GM23338 (cell line): ENCODE results near the gene ELFN1. TPM values are rescaled to one million over a fixed set of nuclear protein-coding genes. Genes with fewer than 3 reads are reported as not detected.

Experiments
- ATAC-seq: fragments of 200-7000 bp; cut with Tn5 transposase; 3 replicates; pipeline ENCODE4 v1.9.1; 2020
- DNase-seq: peaks from one replicate; pipeline ENCODE4 v3.0.0-alpha.2; 2015; ENCODE audit warnings: low spot score
- H2AFZ ChIP-seq: fragments of 200-600 bp; sonication (generic); 2 replicates; pipeline ENCODE4 v1.8.0; 2016; ENCODE audit warnings: antibody characterized with exemption, mild to moderate bottlenecking, moderate library complexity
- H3F3A ChIP-seq: fragments of 200-600 bp; sonication (generic); replicated peaks from 2 replicates; pipeline ENCODE4 v1.8.0; 2017; ENCODE audit warnings: antibody characterized with exemption, mixed run types, low read depth
- H3K27ac ChIP-seq: fragments of 200-600 bp; sonication (generic); 2 replicates; pipeline ENCODE4 v1.6.1; 2016; ENCODE audit warnings: low read depth
- H3K27me3 ChIP-seq: fragments of 200-600 bp; sonication (generic); 2 replicates; pipeline ENCODE4 v1.8.0; 2016; ENCODE audit warnings: mild to moderate bottlenecking, mixed run types, moderate library complexity; ENCODE audit not compliant: insufficient read depth
- H3K36me3 ChIP-seq: fragments of 200-600 bp; sonication (generic); 2 replicates; pipeline ENCODE4 v1.8.0; 2016; ENCODE audit warnings: mild to moderate bottlenecking; ENCODE audit not compliant: insufficient read depth
- H3K4me1 ChIP-seq: fragments of 200-600 bp; sonication (generic); 2 replicates; pipeline ENCODE4 v1.8.0; 2016; ENCODE audit warnings: mild to moderate bottlenecking, moderate library complexity; ENCODE audit not compliant: insufficient read depth
- H3K4me2 ChIP-seq: fragments of 200-600 bp; sonication (generic); 2 replicates; pipeline ENCODE4 v1.7.1; 2017; ENCODE audit warnings: mixed run types
- H3K4me3 ChIP-seq: fragments of 200-600 bp; sonication (generic); 2 replicates; pipeline ENCODE4 v1.6.1; 2016; ENCODE audit warnings: mixed run types
- H3K79me2 ChIP-seq: fragments of 200-600 bp; sonication (generic); replicated peaks from 2 replicates; pipeline ENCODE4 v1.8.0; 2017; ENCODE audit warnings: mild to moderate bottlenecking; ENCODE audit not compliant: insufficient read depth
- H3K9me2 ChIP-seq: fragments of 200-600 bp; sonication (generic); 2 replicates; pipeline ENCODE4 v1.8.0; 2017; ENCODE audit not compliant: insufficient read depth
- H4K20me1 ChIP-seq: fragments of 200-600 bp; sonication (generic); replicated peaks from 2 replicates; pipeline ENCODE4 v1.8.0; 2017; ENCODE audit warnings: mild to moderate bottlenecking; ENCODE audit not compliant: insufficient read depth
- H3K27ac Mint-ChIP-seq: 2 replicates; pipeline ENCODE4 v1.8.0; 2020; ENCODE audit warnings: inconsistent platforms, mild to moderate bottlenecking, moderate library complexity, mixed read lengths
- H3K27me3 Mint-ChIP-seq: 3 replicates; pipeline ENCODE4 v1.8.0; 2022; ENCODE audit warnings: low read depth, mild to moderate bottlenecking, moderate library complexity, mixed read lengths, inconsistent platforms; ENCODE audit not compliant: insufficient read depth, poor library complexity
- H3K36me3 Mint-ChIP-seq: 3 replicates; pipeline ENCODE4 v1.8.0; 2021; ENCODE audit warnings: low read depth, mild to moderate bottlenecking, inconsistent platforms, moderate library complexity, mixed read lengths
- H3K4me1 Mint-ChIP-seq: 3 replicates; pipeline ENCODE4 v1.8.0; 2020; ENCODE audit warnings: mild to moderate bottlenecking, inconsistent platforms, mixed read lengths
- H3K4me3 Mint-ChIP-seq: 3 replicates; pipeline ENCODE4 v1.8.0; 2021; ENCODE audit warnings: moderate library complexity, mild to moderate bottlenecking, inconsistent platforms, mixed read lengths
- H3K9me3 Mint-ChIP-seq: 3 replicates; pipeline ENCODE4 v1.8.0; 2020; ENCODE audit warnings: moderate library complexity, mild to moderate bottlenecking, inconsistent platforms, mixed read lengths
- CREB1 ChIP-seq: fragments of 250-450 bp; sonication (Bioruptor Pico); IDR thresholded peaks from 2 replicates; pipeline ENCODE4 v1.5.0; 2020; ENCODE audit warnings: low read depth, mild to moderate bottlenecking, moderate library complexity
- CTCF ChIP-seq, 2 experiments: fragments of 200-600 bp in 1 of 2; sonication (generic) in 1 of 2; conservative IDR thresholded peaks; 2 replicates each; pipeline versions ENCODE4 v1.5.1 to v1.6.1; 2016 to 2017; ENCODE audit warnings: antibody characterized with exemption in 2 of 2, low read depth in 2 of 2, mild to moderate bottlenecking in 2 of 2, moderate library complexity in 1 of 2
- EZH2 ChIP-seq: fragments of 200-600 bp; sonication (generic); IDR thresholded peaks from one replicate; pipeline ENCODE4 v1.8.0; 2017; ENCODE audit warnings: antibody characterized with exemption, mild to moderate bottlenecking, low read depth; ENCODE audit not compliant: unreplicated experiment
- EZH2phosphoT487 ChIP-seq: fragments of 200-600 bp; sonication (generic); IDR thresholded peaks from one replicate; pipeline ENCODE4 v1.8.1; 2018; ENCODE audit warnings: antibody characterized with exemption; ENCODE audit not compliant: unreplicated experiment
- JUNB ChIP-seq: IDR thresholded peaks from one replicate; pipeline ENCODE4 v1.6.1; 2016; ENCODE audit warnings: antibody characterized with exemption; ENCODE audit not compliant: unreplicated experiment
- NANOG ChIP-seq: IDR thresholded peaks from 2 replicates; pipeline ENCODE4 v1.6.1; 2016; ENCODE audit warnings: antibody characterized with exemption, borderline replicate concordance
- POLR2AphosphoS5 ChIP-seq: IDR thresholded peaks from 2 replicates; pipeline ENCODE4 v1.6.1; 2016; ENCODE audit warnings: antibody characterized with exemption, low read depth
- ZNF114 ChIP-seq: fragments of 250-450 bp; sonication (Bioruptor Pico); IDR thresholded peaks from 2 replicates; pipeline ENCODE4 v1.5.0; 2020; ENCODE audit warnings: mild to moderate bottlenecking, moderate library complexity
- ZNF331 ChIP-seq: fragments of 250-450 bp; sonication (Bioruptor Pico); IDR thresholded peaks from 2 replicates; pipeline ENCODE4 v1.5.0; 2020; ENCODE audit warnings: low read depth, mild to moderate bottlenecking, moderate library complexity
- ZNF462 ChIP-seq: fragments of 250-450 bp; sonication (Bioruptor Pico); IDR thresholded peaks from 2 replicates; pipeline ENCODE4 v1.5.0; 2020; ENCODE audit warnings: mild to moderate bottlenecking, moderate library complexity
- polyA plus RNA-seq: library from polyadenylated mRNA; unstranded; fragments of >200 nt; fragmentation: Nextera tagmentation; extraction: Ambion mirVana; gene quantifications from 2 replicates; pipeline ENCODE4 v1.2.1, GENCODE V29; 2016
- total RNA-seq: library from RNA; depleted of rRNA; stranded (reverse); fragments of >200 nt; shearing (Covaris generic); gene quantifications from 2 replicates; pipeline ENCODE4 v1.2.3, GENCODE V29; 2014
- TF ChIP-seq, protein P1 (sequence below): IDR thresholded peaks from 2 replicates; pipeline ENCODE4 v1.6.1; 2016; ENCODE audit warnings: antibody characterized with exemption

Gene ELFN1
- total and polyA plus RNA-seq, 2 experiments from 2014 or later: 0.08 to 3.5 TPM

DNA sequence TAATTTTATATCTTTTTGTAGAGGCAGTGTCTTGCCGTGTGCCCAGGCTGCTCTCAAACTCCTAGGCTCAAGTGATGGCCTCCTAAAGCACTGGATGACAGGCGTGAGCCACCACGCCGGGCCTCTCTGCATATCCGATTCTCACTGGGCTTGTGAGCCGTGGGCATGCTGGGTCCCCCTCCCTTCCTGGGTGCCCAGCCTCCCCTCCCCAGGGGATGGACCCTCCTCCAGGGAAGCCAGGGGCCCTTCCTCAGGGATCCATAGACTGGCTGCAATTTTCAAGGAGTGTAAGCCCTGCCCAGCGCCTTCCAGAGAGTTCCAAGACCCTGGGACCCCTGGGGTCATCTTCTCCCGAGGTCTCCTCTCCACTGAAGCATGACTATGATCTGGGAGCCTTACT, 23.7 kb upstream of the ELFN1 start:
- Mint-ChIP-seq H3K9me3 (no peaks in the 10 kb centered on the region), H3K4me1 (no peaks in the 10 kb centered on the region; the same call in 2 of the 3 replicates)

More for the DNA sequence above, 23.7 kb upstream of the ELFN1 start:
- no peaks in the 10 kb centered on the region for H3K9me2 ChIP-seq
- no peak overlapping the region for H3K27ac ChIP-seq
- Mint-ChIP-seq H3K27me3 (peaks cover 9% of the 10 kb centered on the region), H3K4me3 (no peak overlapping the region), H3K36me3 (no peaks in the 10 kb centered on the region), H3K27ac (no peak overlapping the region)
- no peak for TF ChIP-seq CTCF (conservative IDR thresholded peaks at IDR 0.05; ENCODE audit: low read depth in 2 of 2)
- TF ChIP-seq, protein P1, sequence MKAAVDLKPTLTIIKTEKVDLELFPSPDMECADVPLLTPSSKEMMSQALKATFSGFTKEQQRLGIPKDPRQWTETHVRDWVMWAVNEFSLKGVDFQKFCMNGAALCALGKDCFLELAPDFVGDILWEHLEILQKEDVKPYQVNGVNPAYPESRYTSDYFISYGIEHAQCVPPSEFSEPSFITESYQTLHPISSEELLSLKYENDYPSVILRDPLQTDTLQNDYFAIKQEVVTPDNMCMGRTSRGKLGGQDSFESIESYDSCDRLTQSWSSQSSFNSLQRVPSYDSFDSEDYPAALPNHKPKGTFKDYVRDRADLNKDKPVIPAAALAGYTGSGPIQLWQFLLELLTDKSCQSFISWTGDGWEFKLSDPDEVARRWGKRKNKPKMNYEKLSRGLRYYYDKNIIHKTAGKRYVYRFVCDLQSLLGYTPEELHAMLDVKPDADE: no peak
- no peak for TF ChIP-seq EZH2
- no peak for TF ChIP-seq ZNF462 (CRISPR knock-in tag)
- TF ChIP-seq EZH2phosphoT487: no peak
- no peak for TF ChIP-seq ZNF331 (CRISPR knock-in tag)
- TF ChIP-seq ZNF114: no peak
- TF ChIP-seq JUNB: no peak
- TF ChIP-seq POLR2AphosphoS5: no peak
- no peak for TF ChIP-seq NANOG
- no peak for TF ChIP-seq CREB1
- ATAC-seq (no peak), DNase-seq (no peak)
- no peaks in the 10 kb centered on the region for H3K27me3 ChIP-seq
- H2AFZ ChIP-seq: no peak overlapping the region
- H3K79me2 ChIP-seq: no peaks in the 10 kb centered on the region
- no peaks in the 10 kb centered on the region for H3F3A ChIP-seq
- H3K4me1 ChIP-seq: no peaks in the 10 kb centered on the region
- H3K4me2 ChIP-seq: no peak overlapping the region
- H3K36me3 ChIP-seq: no peaks in the 10 kb centered on the region
- no peak overlapping the region for H3K4me3 ChIP-seq
- no peaks in the 10 kb centered on the region for H4K20me1 ChIP-seq
